Kidney capillary endothelial cell (primary cell): ENCODE results near the gene PDE4A.
"Not testable (repeated sequence)": the region's sequence is repeated elsewhere in the genome, so short reads cannot be mapped to it uniquely, and the experiment has no call there.

Experiments
- DNase-seq: peaks from one replicate; pipeline ENCODE4 v3.0.0-alpha.2; 2018; ENCODE audit warnings: low spot score

Gene PDE4A

GRCh38 chr19:10424011-10424637 is 3.8 kb downstream of the PDE4A start:
- DNase-seq, result peak; percentile 70

GRCh38 chr19:10427169-10427568 is 6.8 kb downstream of the PDE4A start:
- no peak for DNase-seq

GRCh38 chr19:10428996-10429381 is 8.7 kb downstream of the PDE4A start:
- DNase-seq, result no peak

- peak; percentile 55 for DNase-seq
Measured at GRCh38 chr19:10430505-10431253, 10.3 kb downstream of the PDE4A start.

- DNase-seq, result no peak
Measured at GRCh38 chr19:10431254-10431942, 11.1 kb downstream of the PDE4A start.

GRCh38 chr19:10431943-10432735 is 11.8 kb downstream of the PDE4A start:
- DNase-seq, result no peak

- DNase-seq, result no peak
Measured at GRCh38 chr19:10432736-10433130, 12.4 kb downstream of the PDE4A start.

GRCh38 chr19:10433131-10433536 is 12.8 kb downstream of the PDE4A start:
- DNase-seq, result no peak

GRCh38 chr19:10439588-10439987 is 19.2 kb downstream of the PDE4A start:
- DNase-seq, result no peak

GRCh38 chr19:10442698-10443097 is 22.4 kb downstream of the PDE4A start:
- no peak for DNase-seq

- DNase-seq, result no peak
Measured at GRCh38 chr19:10449037-10449436, 28.7 kb downstream of the PDE4A start.

- no peak for DNase-seq
Measured at GRCh38 chr19:10450191-10450852, 30.0 kb downstream of the PDE4A start.

GRCh38 chr19:10450853-10451609 is 30.7 kb downstream of the PDE4A start:
- DNase-seq, result no peak

GRCh38 chr19:10452726-10453618 is 32.6 kb downstream of the PDE4A start:
- DNase-seq, result no peak

GRCh38 chr19:10453852-10454251 is 33.5 kb downstream of the PDE4A start:
- no peak for DNase-seq

GRCh38 chr19:10454267-10454666 is 33.9 kb downstream of the PDE4A start:
- no peak for DNase-seq

GRCh38 chr19:10458733-10459132 is 38.4 kb downstream of the PDE4A start:
- DNase-seq, result not testable (repeated sequence)

- DNase-seq, result no peak
Measured at GRCh38 chr19:10460714-10461046, 40.3 kb downstream of the PDE4A start.

GRCh38 chr19:10461047-10461949 is 41.0 kb downstream of the PDE4A start:
- peak; percentile 85 for DNase-seq
